Suprapubic skin (tissue), 4 donors: ENCODE results near the gene ST3GAL4. TPM values are rescaled to one million over a fixed set of nuclear protein-coding genes. Genes with fewer than 3 reads are reported as not detected.

ENCODE experiments used
- DNase-seq, 2 donors: peaks; one replicate each; pipeline ENCODE4 v3.0.0-alpha.2; 2019; ENCODE audit warnings: low spot score in 2 of 2
- H3K27ac ChIP-seq: fragments of 200-600 bp; sonication (generic); one replicate; pipeline ENCODE4 v1.5.1; 2019
- H3K27me3 ChIP-seq: fragments of 200-600 bp; sonication (generic); one replicate; pipeline ENCODE4 v1.5.1; 2019
- H3K36me3 ChIP-seq: fragments of 200-600 bp; sonication (generic); one replicate; pipeline ENCODE4 v1.5.1; 2019
- H3K4me1 ChIP-seq: fragments of 200-600 bp; sonication (generic); one replicate; pipeline ENCODE4 v1.5.1; 2019
- H3K4me3 ChIP-seq: fragments of 200-600 bp; sonication (generic); one replicate; pipeline ENCODE4 v1.5.1; 2019; ENCODE audit warnings: mild to moderate bottlenecking
- H3K9me3 ChIP-seq: fragments of 200-600 bp; sonication (generic); one replicate; pipeline ENCODE4 v1.5.1; 2019
- CTCF ChIP-seq, 2 donors: fragments of 200-600 bp in 1 of 2; fragments of 450-650 bp in 1 of 2; sonication (generic) in 1 of 2; IDR thresholded peaks; one replicate each; pipeline ENCODE4 v1.5.1; 2016 to 2019; ENCODE audit warnings: antibody characterized with exemption in 2 of 2, mild to moderate bottlenecking in 1 of 2, moderate library complexity in 1 of 2
- EP300 ChIP-seq: sonication (generic); formaldehyde crosslinking; IDR thresholded peaks from one replicate; pipeline ENCODE4 v1.6.1; 2017; ENCODE audit warnings: antibody characterized with exemption
- POLR2A ChIP-seq, 2 donors: fragments of 450-650 bp; IDR thresholded peaks; one replicate each; pipeline ENCODE4 v1.6.1; 2017; ENCODE audit warnings: antibody characterized with exemption in 2 of 2, mild to moderate bottlenecking in 2 of 2, moderate library complexity in 2 of 2
- POLR2AphosphoS5 ChIP-seq, 3 donors: sonication (generic); formaldehyde crosslinking; IDR thresholded peaks; one replicate each; pipeline ENCODE4 v1.6.1; 2017; ENCODE audit warnings: antibody characterized with exemption in 3 of 3
- WGBS: methylation state at CpG from one replicate; pipeline ENCODE4 v1.1.5; 2018; 5-methylcytosine and 5-hydroxymethylcytosine counted together
- total RNA-seq, 4 donors: library from RNA; depleted of rRNA; stranded (reverse); fragments of >200 nt; gene quantifications; one replicate each; pipeline ENCODE4 v1.1.0, GENCODE V29; 2016

The ST3GAL4 gene
- total RNA-seq, 4 donors from 2014 or later = 23.6 to 30.9 (median 26.9) TPM

- peak; percentile 56 to 61 for DNase-seq
- WGBS = 80% methylated on average over 2 of the region's 9 CpGs
- Histone ChIP-seq H3K9me3 (no peaks in the 10 kb centered on the region), H3K4me1 (peaks cover 33% of the 10 kb centered on the region), H3K4me3 (no peak overlapping the region), H3K27me3 (no peaks in the 10 kb centered on the region), H3K36me3 (peaks cover 28% of the 10 kb centered on the region), H3K27ac (no peak overlapping the region)
- TF ChIP-seq CTCF (IDR thresholded peaks at IDR 0.05) = no peak
- TF ChIP-seq POLR2A (IDR thresholded peaks at IDR 0.05) = no peak
- TF ChIP-seq EP300 = no peak
- TF ChIP-seq POLR2AphosphoS5 (IDR thresholded peaks at IDR 0.05) = no peak
Measured at GRCh38 chr11:126336671-126337101, 18.8 kb upstream of the ST3GAL4 start.

GRCh38 chr11:126337126-126337473 lies 18.4 kb upstream of the ST3GAL4 start:
- no peak overlapping the region for H3K4me3 ChIP-seq
- peaks cover 25% of the 10 kb centered on the region for H3K36me3 ChIP-seq
- DNase-seq = peak in 1 of 2 donors; percentile 35
- H3K4me1 ChIP-seq = peaks cover 29% of the 10 kb centered on the region
- 90% methylated on average over 4 of the region's 4 CpGs for WGBS
- no peaks in the 10 kb centered on the region for H3K27me3 ChIP-seq
- H3K27ac ChIP-seq = no peak overlapping the region
- TF ChIP-seq POLR2A (IDR thresholded peaks at IDR 0.05) = no peak
- TF ChIP-seq CTCF (IDR thresholded peaks at IDR 0.05) = no peak
- no peak for TF ChIP-seq EP300
- TF ChIP-seq POLR2AphosphoS5 (IDR thresholded peaks at IDR 0.05) = no peak
- H3K9me3 ChIP-seq = no peaks in the 10 kb centered on the region

- Histone ChIP-seq H3K27me3 (no peaks in the 10 kb centered on the region), H3K9me3 (no peaks in the 10 kb centered on the region), H3K27ac (no peak overlapping the region), H3K36me3 (peaks cover 23% of the 10 kb centered on the region), H3K4me3 (no peak overlapping the region), H3K4me1 (peaks cover 23% of the 10 kb centered on the region)
- WGBS = 96% methylated on average over 15 of the region's 15 CpGs
- TF ChIP-seq EP300 (no peak), POLR2AphosphoS5 (IDR thresholded peaks at IDR 0.05) (no peak), POLR2A (IDR thresholded peaks at IDR 0.05) (no peak)
- DNase-seq = peak; percentile 57 to 58
Measured at GRCh38 chr11:126337474-126338241, 17.8 kb upstream of the ST3GAL4 start.

- Histone ChIP-seq H3K27ac (no peak overlapping the region), H3K4me3 (no peak overlapping the region), H3K36me3 (peaks cover 29% of the 10 kb centered on the region), H3K9me3 (no peaks in the 10 kb centered on the region), H3K4me1 (peaks cover 22% of the 10 kb centered on the region), H3K27me3 (no peaks in the 10 kb centered on the region)
- peak; percentile 4 to 37 for DNase-seq
- TF ChIP-seq EP300 (no peak), POLR2A (IDR thresholded peaks at IDR 0.05) (no peak), CTCF (IDR thresholded peaks at IDR 0.05) (no peak), POLR2AphosphoS5 (IDR thresholded peaks at IDR 0.05) (no peak)
- WGBS = 82% methylated on average over 7 of the region's 7 CpGs
Measured at GRCh38 chr11:126338346-126339055, 17.0 kb upstream of the ST3GAL4 start.

- Histone ChIP-seq H3K4me1 (peaks cover 22% of the 10 kb centered on the region), H3K4me3 (no peak overlapping the region), H3K9me3 (no peaks in the 10 kb centered on the region), H3K27ac (no peak overlapping the region), H3K27me3 (no peaks in the 10 kb centered on the region), H3K36me3 (peaks cover 36% of the 10 kb centered on the region)
- 76% methylated on average over 14 of the region's 15 CpGs for WGBS
- DNase-seq = peak in 1 of 2 donors; percentile 62
- TF ChIP-seq POLR2AphosphoS5 (IDR thresholded peaks at IDR 0.05) = no peak
Measured at GRCh38 chr11:126339073-126339862, 16.2 kb upstream of the ST3GAL4 start.
